ENCODE data around the gene CPSF4L.

The CPSF4L gene

DNA sequence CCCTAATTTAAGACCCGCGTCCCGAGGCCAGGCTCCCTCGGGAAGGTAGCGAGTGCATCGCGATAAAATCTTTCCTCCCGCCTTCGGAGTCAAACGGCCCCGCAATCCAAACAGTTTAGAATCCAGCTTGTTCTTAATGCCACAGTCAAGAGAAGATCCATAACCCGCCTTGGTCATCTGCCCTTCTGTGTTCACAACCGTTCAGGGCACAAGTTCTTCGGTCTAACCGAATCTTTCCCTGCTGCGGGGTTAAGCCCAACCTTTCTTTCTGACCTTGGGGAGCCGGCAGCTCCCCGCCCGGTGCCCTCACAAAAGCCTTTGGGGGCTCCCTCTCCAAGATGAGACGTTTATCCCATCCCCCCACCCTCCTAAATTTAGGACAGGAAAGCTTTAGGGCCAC is 30.3 kb downstream of the CPSF4L start:
- peak overlapping the region; percentile 66 to 85 for H3K9ac ChIP-seq (ENCODE audit: low read length in 2 of 2)
- H3K27me3 ChIP-seq (ENCODE audit: control insufficient read depth in 1 of 2, insufficient read depth in 2 of 2, low read length in 2 of 2) = no peaks in the 10 kb centered on the region
- peaks cover 17% of the 10 kb centered on the region for H3K4me1 ChIP-seq (ENCODE audit: control insufficient read depth, insufficient read depth, low read length)
- H3K36me3 ChIP-seq (ENCODE audit: control insufficient read depth in 2 of 2, insufficient read depth in 2 of 2, low read length in 2 of 2) = peaks cover 0 to under 1% of the 10 kb centered on the region in 2 donors
- peak overlapping the region; percentile 73 to 90 for H3K4me3 ChIP-seq (ENCODE audit: low read length in 2 of 2)
- no peak overlapping the region for H3K27ac ChIP-seq (ENCODE audit: low read length)
- H3K9me3 ChIP-seq (ENCODE audit: control insufficient read depth in 2 of 2, low read length in 2 of 2) = no peaks in the 10 kb centered on the region

- peaks cover 17% of the 10 kb centered on the region for H3K4me1 ChIP-seq (ENCODE audit: control insufficient read depth, insufficient read depth, low read length)
Observed at GRCh38 chr17:73230088-73230487, 31.6 kb downstream of the CPSF4L start.

GRCh38 chr17:73228748-73229236 is 32.9 kb downstream of the CPSF4L start:
- Histone ChIP-seq H3K27ac (ENCODE audit: low read length) (no peak overlapping the region), H3K4me1 (ENCODE audit: control insufficient read depth, insufficient read depth, low read length) (peaks cover 16% of the 10 kb centered on the region)

More at GRCh38 chr17:73230088-73230487, 31.6 kb downstream of the CPSF4L start:
- Histone ChIP-seq H3K27me3 (ENCODE audit: control insufficient read depth in 1 of 2, insufficient read depth in 2 of 2, low read length in 2 of 2) (no peaks in the 10 kb centered on the region), H3K9me3 (ENCODE audit: control insufficient read depth in 2 of 2, low read length in 2 of 2) (no peaks in the 10 kb centered on the region), H3K9ac (ENCODE audit: low read length in 2 of 2) (no peak overlapping the region), H3K27ac (ENCODE audit: low read length) (no peak overlapping the region), H3K36me3 (ENCODE audit: control insufficient read depth in 2 of 2, insufficient read depth in 2 of 2, low read length in 2 of 2) (no peaks in the 10 kb centered on the region), H3K4me3 (ENCODE audit: low read length in 2 of 2) (no peak overlapping the region)

GRCh38 chr17:73227944-73228343 is 33.7 kb downstream of the CPSF4L start:
- no peaks in the 10 kb centered on the region for H3K27me3 ChIP-seq (ENCODE audit: control insufficient read depth in 1 of 2, insufficient read depth in 2 of 2, low read length in 2 of 2)
- H3K9me3 ChIP-seq (ENCODE audit: control insufficient read depth in 2 of 2, low read length in 2 of 2) = no peaks in the 10 kb centered on the region
- H3K9ac ChIP-seq (ENCODE audit: low read length in 2 of 2) = no peak overlapping the region
- H3K4me1 ChIP-seq (ENCODE audit: control insufficient read depth, insufficient read depth, low read length) = peaks cover 8% of the 10 kb centered on the region
- H3K27ac ChIP-seq (ENCODE audit: low read length) = no peak overlapping the region
- no peaks in the 10 kb centered on the region for H3K36me3 ChIP-seq (ENCODE audit: control insufficient read depth in 2 of 2, insufficient read depth in 2 of 2, low read length in 2 of 2)
- no peak overlapping the region for H3K4me3 ChIP-seq (ENCODE audit: low read length in 2 of 2)

More at GRCh38 chr17:73228748-73229236, 32.9 kb downstream of the CPSF4L start:
- no peaks in the 10 kb centered on the region for H3K9me3 ChIP-seq (ENCODE audit: control insufficient read depth in 2 of 2, low read length in 2 of 2)
- H3K36me3 ChIP-seq (ENCODE audit: control insufficient read depth in 2 of 2, insufficient read depth in 2 of 2, low read length in 2 of 2) = no peaks in the 10 kb centered on the region
- no peaks in the 10 kb centered on the region for H3K27me3 ChIP-seq (ENCODE audit: control insufficient read depth in 1 of 2, insufficient read depth in 2 of 2, low read length in 2 of 2)
- H3K9ac ChIP-seq (ENCODE audit: low read length in 2 of 2) = no peak overlapping the region
- H3K4me3 ChIP-seq (ENCODE audit: low read length in 2 of 2) = no peak overlapping the region

GRCh38 chr17:73227379-73227778 is 34.3 kb downstream of the CPSF4L start:
- H3K9ac ChIP-seq (ENCODE audit: low read length in 2 of 2) = peak overlapping the region in 1 of 2 donors; percentile 2
- H3K4me1 ChIP-seq (ENCODE audit: control insufficient read depth, insufficient read depth, low read length) = peaks cover 6% of the 10 kb centered on the region

GRCh38 chr17:73226556-73227172 is 35.0 kb downstream of the CPSF4L start:
- Histone ChIP-seq H3K4me3 (ENCODE audit: low read length in 2 of 2) (no peak overlapping the region), H3K9me3 (ENCODE audit: control insufficient read depth in 2 of 2, low read length in 2 of 2) (no peaks in the 10 kb centered on the region), H3K9ac (ENCODE audit: low read length in 2 of 2) (no peak overlapping the region), H3K4me1 (ENCODE audit: control insufficient read depth, insufficient read depth, low read length) (peaks cover 6% of the 10 kb centered on the region), H3K36me3 (ENCODE audit: control insufficient read depth in 2 of 2, insufficient read depth in 2 of 2, low read length in 2 of 2) (no peaks in the 10 kb centered on the region), H3K27ac (ENCODE audit: low read length) (no peak overlapping the region), H3K27me3 (ENCODE audit: control insufficient read depth in 1 of 2, insufficient read depth in 2 of 2, low read length in 2 of 2) (no peaks in the 10 kb centered on the region)

More at GRCh38 chr17:73227379-73227778, 34.3 kb downstream of the CPSF4L start:
- Histone ChIP-seq H3K4me3 (ENCODE audit: low read length in 2 of 2) (no peak overlapping the region), H3K27me3 (ENCODE audit: control insufficient read depth in 1 of 2, insufficient read depth in 2 of 2, low read length in 2 of 2) (no peaks in the 10 kb centered on the region), H3K27ac (ENCODE audit: low read length) (no peak overlapping the region), H3K36me3 (ENCODE audit: control insufficient read depth in 2 of 2, insufficient read depth in 2 of 2, low read length in 2 of 2) (no peaks in the 10 kb centered on the region), H3K9me3 (ENCODE audit: control insufficient read depth in 2 of 2, low read length in 2 of 2) (no peaks in the 10 kb centered on the region)

- Histone ChIP-seq H3K4me3 (ENCODE audit: low read length in 2 of 2) (no peak overlapping the region), H3K27ac (ENCODE audit: low read length) (no peak overlapping the region), H3K9ac (ENCODE audit: low read length in 2 of 2) (no peak overlapping the region), H3K9me3 (ENCODE audit: control insufficient read depth in 2 of 2, low read length in 2 of 2) (no peaks in the 10 kb centered on the region), H3K4me1 (ENCODE audit: control insufficient read depth, insufficient read depth, low read length) (peaks cover 3% of the 10 kb centered on the region), H3K36me3 (ENCODE audit: control insufficient read depth in 2 of 2, insufficient read depth in 2 of 2, low read length in 2 of 2) (no peaks in the 10 kb centered on the region), H3K27me3 (ENCODE audit: control insufficient read depth in 1 of 2, insufficient read depth in 2 of 2, low read length in 2 of 2) (no peaks in the 10 kb centered on the region)
Observed at GRCh38 chr17:73224663-73225305, 36.9 kb downstream of the CPSF4L start.

DNA sequence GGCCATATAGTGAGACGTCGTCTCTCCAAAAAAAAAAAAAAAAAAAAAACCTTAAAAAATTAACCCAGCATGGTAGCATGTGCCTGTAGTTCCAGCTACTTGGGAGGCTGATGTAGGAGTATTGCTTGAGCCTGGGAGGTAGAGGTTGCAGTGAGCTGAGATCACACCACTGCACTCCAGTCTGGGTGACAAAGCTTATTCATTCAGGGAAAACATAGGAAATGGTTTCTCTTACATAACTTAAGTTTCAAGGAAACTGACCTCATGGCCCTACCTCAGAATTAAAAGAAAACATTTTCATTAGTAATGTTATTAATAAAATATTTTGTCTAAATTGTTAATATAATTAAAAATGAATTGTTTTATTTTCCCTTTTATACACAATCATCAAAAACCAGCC is 37.4 kb downstream of the CPSF4L start:
- Histone ChIP-seq H3K36me3 (ENCODE audit: control insufficient read depth in 2 of 2, insufficient read depth in 2 of 2, low read length in 2 of 2) (no peaks in the 10 kb centered on the region), H3K9me3 (ENCODE audit: control insufficient read depth in 2 of 2, low read length in 2 of 2) (no peaks in the 10 kb centered on the region), H3K4me1 (ENCODE audit: control insufficient read depth, insufficient read depth, low read length) (peaks cover 3% of the 10 kb centered on the region)

DNA sequence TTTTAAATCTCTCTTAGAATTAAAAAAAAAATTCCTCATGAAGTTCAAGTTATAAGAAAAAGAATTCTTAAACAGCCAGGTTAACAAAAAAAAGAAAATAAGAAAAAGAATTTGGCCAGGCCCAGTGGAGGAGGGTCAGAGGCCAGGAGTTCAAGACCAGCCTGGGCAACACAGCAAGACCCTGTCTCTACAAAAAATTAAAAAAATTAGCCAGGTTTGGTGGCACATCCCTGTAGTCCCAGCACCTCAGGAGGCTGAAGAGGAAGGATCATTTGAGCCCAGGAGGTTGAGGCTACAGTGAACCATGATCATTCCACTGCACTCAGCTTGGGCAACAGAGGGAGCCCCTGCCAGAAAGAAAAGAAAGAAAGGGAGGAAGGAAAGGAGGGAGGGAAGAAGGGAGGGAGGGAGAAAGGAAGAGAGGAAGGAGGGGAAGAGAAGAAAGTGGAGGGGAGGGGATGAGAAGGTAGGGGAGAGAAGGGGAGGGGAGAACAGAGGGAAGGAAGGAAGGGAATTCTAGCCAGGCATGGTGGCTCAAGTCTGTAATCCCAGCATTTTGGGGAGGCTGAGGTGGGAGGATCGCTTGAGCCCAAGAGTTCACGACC is 38.0 kb downstream of the CPSF4L start:
- Histone ChIP-seq H3K4me1 (ENCODE audit: control insufficient read depth, insufficient read depth, low read length) (peaks cover 3% of the 10 kb centered on the region), H3K9ac (ENCODE audit: low read length in 2 of 2) (no peak overlapping the region), H3K27me3 (ENCODE audit: control insufficient read depth in 1 of 2, insufficient read depth in 2 of 2, low read length in 2 of 2) (no peaks in the 10 kb centered on the region), H3K4me3 (ENCODE audit: low read length in 2 of 2) (no peak overlapping the region), H3K36me3 (ENCODE audit: control insufficient read depth in 2 of 2, insufficient read depth in 2 of 2, low read length in 2 of 2) (no peaks in the 10 kb centered on the region), H3K27ac (ENCODE audit: low read length) (no peak overlapping the region), H3K9me3 (ENCODE audit: control insufficient read depth in 2 of 2, low read length in 2 of 2) (no peaks in the 10 kb centered on the region)

More for the DNA sequence above, 37.4 kb downstream of the CPSF4L start:
- Histone ChIP-seq H3K27me3 (ENCODE audit: control insufficient read depth in 1 of 2, insufficient read depth in 2 of 2, low read length in 2 of 2) (no peaks in the 10 kb centered on the region), H3K9ac (ENCODE audit: low read length in 2 of 2) (no peak overlapping the region), H3K27ac (ENCODE audit: low read length) (no peak overlapping the region), H3K4me3 (ENCODE audit: low read length in 2 of 2) (no peak overlapping the region)

GRCh38 chr17:73215447-73215846 is 46.2 kb downstream of the CPSF4L start:
- no peak overlapping the region for H3K4me3 ChIP-seq (ENCODE audit: low read length in 2 of 2)
- no peak overlapping the region for H3K27ac ChIP-seq (ENCODE audit: low read length)
- H3K27me3 ChIP-seq (ENCODE audit: control insufficient read depth in 1 of 2, insufficient read depth in 2 of 2, low read length in 2 of 2) = no peaks in the 10 kb centered on the region
- H3K9ac ChIP-seq (ENCODE audit: low read length in 2 of 2) = no peak overlapping the region
- no peaks in the 10 kb centered on the region for H3K9me3 ChIP-seq (ENCODE audit: control insufficient read depth in 2 of 2, low read length in 2 of 2)
- H3K4me1 ChIP-seq (ENCODE audit: control insufficient read depth, insufficient read depth, low read length) = no peaks in the 10 kb centered on the region
- peaks cover 2 to 12% of the 10 kb centered on the region in 2 donors for H3K36me3 ChIP-seq (ENCODE audit: control insufficient read depth in 2 of 2, insufficient read depth in 2 of 2, low read length in 2 of 2)
